Psoas muscle (tissue), 8 donors: ENCODE data around the gene HEXIM2. TPM values are rescaled to one million over a fixed set of nuclear protein-coding genes. Genes with fewer than 3 reads are reported as not detected.
A peak's percentile ranks its signal among the peaks of the same experiment; 100 is the strongest.

Experiments used
- ATAC-seq, 4 donors: fragments of 200-7000 bp; cut with Tn5 transposase; one replicate each; pipeline ENCODE4 v1.9.1; 2020; ENCODE audit warnings: moderate library complexity in 3 of 4, mild to moderate bottlenecking in 2 of 4
- DNase-seq, 2 donors: peaks; one replicate each; pipeline ENCODE4 v3.0.0-alpha.2; 2020
- H3K27ac ChIP-seq: fragments of 200-600 bp; one replicate; pipeline ENCODE4 v1.8.0; 2022
- H3K27me3 ChIP-seq, 3 donors: fragments of 200-600 bp in 1 of 3; one replicate each; pipeline versions ENCODE4 v1.6.1 to v1.8.0; 2013 to 2022; ENCODE audit warnings: low read length in 2 of 3, mild to moderate bottlenecking in 2 of 3, moderate library complexity in 1 of 3; ENCODE audit not compliant: insufficient read depth in 3 of 3
- H3K36me3 ChIP-seq, 2 donors: fragments of 200-600 bp in 1 of 2; one replicate each; pipeline versions ENCODE4 v1.6.1 to v1.8.0; 2013 to 2022; ENCODE audit warnings: low read depth in 1 of 2, mild to moderate bottlenecking in 1 of 2, moderate library complexity in 1 of 2; ENCODE audit not compliant: insufficient read depth in 1 of 2
- H3K4me1 ChIP-seq: fragments of 200-600 bp; one replicate; pipeline ENCODE4 v1.8.0; 2022
- H3K4me3 ChIP-seq: fragments of 200-600 bp; one replicate; pipeline ENCODE4 v1.8.0; 2022; ENCODE audit warnings: mild to moderate bottlenecking
- H3K9me3 ChIP-seq: fragments of 200-600 bp; one replicate; pipeline ENCODE4 v1.8.0; 2022
- WGBS, 3 donors: extraction: QIAGEN DNeasy Blood & Tissue Kit; methylation state at CpG; one replicate each; pipeline versions ENCODE4 v1.1.6 to v1.1.7; 2013; 5-methylcytosine and 5-hydroxymethylcytosine counted together
- intact Hi-C, 2 donors: fragments of 100-400 bp; cut with DNase I; formaldehyde crosslinking; loops; one replicate each; pipeline versions ENCODE4 v1.11.0 to v1.14.2; 2022
- polyA plus RNA-seq, 3 donors: library from polyadenylated mRNA; stranded (reverse); fragments of 200-250 nt; gene quantifications; one replicate each; pipeline ENCODE4 v1.2.3, GENCODE V29; 2013
- total RNA-seq, 4 donors: library from RNA; stranded (reverse); fragmentation: NEBNext Ultra II Directional in 2 of 4; extraction: Animal tissue kit (Norgen Biotek cat#: 25700) in 2 of 4; gene quantifications; one replicate each; pipeline versions ENCODE4 v1.2.1 to v1.2.4, GENCODE V29; 2021 to 2023
- TF ChIP-seq, protein P1 (sequence below): fragments of 200-600 bp; IDR thresholded peaks from one replicate; pipeline ENCODE4 v1.8.0; 2022; ENCODE audit warnings: antibody characterized with exemption
- donor health status: healthy with polysubstance abuse.
- donor health status: DM: no; HTN: no; CAD: no; lungs with moderate emphysema.
- donor health status: Bipolar disorder and iron deficiency.
- donor health status: healthy.
- donor health status: DM: yes; HTN: yes; CAD: no.
- donor health status: DM: no; HTN: no; CAD: no.
- donor health status: DM: no; HTN: no; CAD: no.
- donor health status: DM: yes; HTN: yes; CAD: no.

HEXIM2 gene
- total and polyA plus RNA-seq, 7 donors, result 8.2 to 69.5 (median 45.7) TPM

- Histone ChIP-seq H3K4me1 (peaks cover 25% of the 10 kb centered on the region), H3K9me3 (no peaks in the 10 kb centered on the region), H3K36me3 (peaks cover 0 to 25% of the 10 kb centered on the region in 2 donors), H3K27ac (peak overlapping the region; percentile 82), H3K4me3 (peak overlapping the region; percentile 44), H3K27me3 (no peaks in the 10 kb centered on the region)
- WGBS, 3 donors, result 21 to 28% (median 24%) methylated on average over 9 to 10 of the region's 10 CpGs
- intact Hi-C loops, result loop anchor here in 1 of 2 donors (2.0 kb wide), 1 partner anchor 18 kb away; no protein-coding TSS in a partner anchor
- TF ChIP-seq, protein P1, sequence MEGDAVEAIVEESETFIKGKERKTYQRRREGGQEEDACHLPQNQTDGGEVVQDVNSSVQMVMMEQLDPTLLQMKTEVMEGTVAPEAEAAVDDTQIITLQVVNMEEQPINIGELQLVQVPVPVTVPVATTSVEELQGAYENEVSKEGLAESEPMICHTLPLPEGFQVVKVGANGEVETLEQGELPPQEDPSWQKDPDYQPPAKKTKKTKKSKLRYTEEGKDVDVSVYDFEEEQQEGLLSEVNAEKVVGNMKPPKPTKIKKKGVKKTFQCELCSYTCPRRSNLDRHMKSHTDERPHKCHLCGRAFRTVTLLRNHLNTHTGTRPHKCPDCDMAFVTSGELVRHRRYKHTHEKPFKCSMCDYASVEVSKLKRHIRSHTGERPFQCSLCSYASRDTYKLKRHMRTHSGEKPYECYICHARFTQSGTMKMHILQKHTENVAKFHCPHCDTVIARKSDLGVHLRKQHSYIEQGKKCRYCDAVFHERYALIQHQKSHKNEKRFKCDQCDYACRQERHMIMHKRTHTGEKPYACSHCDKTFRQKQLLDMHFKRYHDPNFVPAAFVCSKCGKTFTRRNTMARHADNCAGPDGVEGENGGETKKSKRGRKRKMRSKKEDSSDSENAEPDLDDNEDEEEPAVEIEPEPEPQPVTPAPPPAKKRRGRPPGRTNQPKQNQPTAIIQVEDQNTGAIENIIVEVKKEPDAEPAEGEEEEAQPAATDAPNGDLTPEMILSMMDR, result no peak
- peak; percentile 70 to 89 (median 84) for ATAC-seq
- DNase-seq, result peak; percentile 70 to 88
Observed at GRCh38 chr17:45172541-45173286, 11.0 kb downstream of the HEXIM2 start.

DNA sequence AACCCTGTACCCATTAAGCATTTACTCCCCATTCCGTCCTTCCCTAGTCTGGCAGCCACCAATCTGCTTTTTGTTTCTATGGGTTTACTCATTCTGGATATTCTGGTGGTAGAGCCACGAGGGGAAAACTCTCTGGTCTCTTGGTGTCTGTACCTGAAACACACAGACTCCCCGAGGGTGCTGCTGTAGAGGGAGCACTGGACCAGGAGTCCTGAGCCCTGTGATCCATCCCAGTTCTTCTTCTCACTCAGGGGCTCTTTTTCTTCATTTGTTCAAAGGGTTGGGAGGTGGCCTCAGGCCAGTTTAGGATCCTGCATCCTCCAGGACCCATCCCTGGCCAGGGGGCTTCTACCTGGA is 14.1 kb downstream of the HEXIM2 start:
- H3K36me3 ChIP-seq, result no peaks in the 10 kb centered on the region
- no peak overlapping the region for H3K27ac ChIP-seq
- WGBS, 3 donors, result 68 to 83% (median 81%) methylated on average over 3 of the region's 3 CpGs
- ATAC-seq (no peak), DNase-seq (no peak)
- intact Hi-C loops, result no loop called here
- H3K4me3 ChIP-seq, result no peak overlapping the region
- TF ChIP-seq, protein P1, result no peak
- H3K4me1 ChIP-seq, result peaks cover 25% of the 10 kb centered on the region
- H3K9me3 ChIP-seq, result no peaks in the 10 kb centered on the region
- H3K27me3 ChIP-seq, result no peaks in the 10 kb centered on the region

DNA sequence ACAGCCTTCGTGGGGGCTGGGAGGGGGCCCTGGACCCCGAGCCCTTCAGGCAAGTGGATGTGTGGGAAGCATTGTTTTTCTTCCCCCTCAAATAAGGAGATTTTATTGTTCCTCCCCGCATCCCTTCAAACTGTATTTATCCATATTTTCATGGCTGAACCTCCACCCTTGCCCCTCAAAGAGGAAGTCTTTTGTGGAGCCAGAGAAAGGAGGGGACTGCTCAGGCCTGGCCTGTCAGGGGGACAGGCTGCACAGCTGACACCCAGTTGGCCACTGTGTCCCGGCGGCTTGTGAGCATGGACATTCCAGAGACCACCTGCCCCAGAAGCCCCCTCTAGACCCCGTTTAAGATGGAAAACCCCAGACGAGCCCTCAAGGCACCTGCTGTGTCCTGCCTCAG is 15.9 kb downstream of the HEXIM2 start:
- TF ChIP-seq, protein P1, result no peak

DNA sequence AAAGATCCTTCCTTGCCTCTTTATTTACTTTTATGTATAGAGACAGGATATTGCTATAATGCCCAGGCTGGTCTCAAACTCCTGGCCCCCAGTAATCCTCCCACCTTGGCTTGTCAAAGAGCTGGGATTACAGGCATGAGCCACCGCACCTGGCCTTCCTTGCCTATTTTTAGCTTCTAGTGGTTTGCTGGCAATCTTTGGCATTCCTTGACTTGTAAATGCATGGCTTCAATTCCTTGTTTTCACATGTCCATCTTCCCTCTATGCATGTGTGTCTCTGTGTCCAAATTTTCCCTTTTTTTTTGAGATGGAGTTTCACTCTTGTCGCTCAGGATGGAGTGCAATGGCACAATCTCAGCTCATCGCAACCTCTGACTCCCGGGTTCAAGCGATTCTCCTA is 22.5 kb downstream of the HEXIM2 start:
- Histone ChIP-seq H3K4me3 (no peak overlapping the region), H3K27me3 (no peaks in the 10 kb centered on the region), H3K9me3 (no peaks in the 10 kb centered on the region), H3K27ac (no peak overlapping the region), H3K4me1 (no peaks in the 10 kb centered on the region), H3K36me3 (no peaks in the 10 kb centered on the region)
- intact Hi-C loops, result no loop called here
- ATAC-seq, result peak in 1 of 4 donors; percentile 46
- TF ChIP-seq, protein P1, result no peak
- no peak for DNase-seq
- WGBS, 3 donors, result 83 to 88% (median 84%) methylated on average over 5 of the region's 5 CpGs

More for the DNA sequence above, 15.9 kb downstream of the HEXIM2 start:
- ATAC-seq, result no peak
- H3K4me1 ChIP-seq, result peaks cover 12% of the 10 kb centered on the region
- H3K36me3 ChIP-seq, result no peaks in the 10 kb centered on the region
- no peaks in the 10 kb centered on the region for H3K27me3 ChIP-seq
- no peaks in the 10 kb centered on the region for H3K9me3 ChIP-seq
- H3K27ac ChIP-seq, result no peak overlapping the region
- DNase-seq, result no peak
- no peak overlapping the region for H3K4me3 ChIP-seq
- 65 to 69% (median 65%) methylated on average over 7 of the region's 7 CpGs for WGBS, 3 donors
- intact Hi-C loops, result no loop called here
